Measurements from ENCODE around the gene CYFIP1. TPM values are rescaled to one million over a fixed set of nuclear protein-coding genes. Genes with fewer than 3 reads are reported as not detected.

The CYFIP1 gene
- total RNA-seq, 6 experiments from 2014 or later: 122 to 142 (median 131) TPM

- Mint-ChIP-seq H3K27ac (no peak overlapping the region), H3K4me3 (no peak overlapping the region), H3K27me3 (ENCODE audit: insufficient read depth) (no peaks in the 10 kb centered on the region; the same call in 1 of the 2 replicates), H3K4me1 (ENCODE audit: low read depth) (peaks cover 25% of the 10 kb centered on the region), H3K9me3 (no peaks in the 10 kb centered on the region), H3K36me3 (ENCODE audit: low read depth) (peaks cover 52% of the 10 kb centered on the region)
- TF ChIP-seq CTCF (IDR thresholded peaks at IDR 0.05): no peak
- no peak for DNase-seq
Measured at GRCh38 chr15:22874966-22875365, 105.2 kb downstream of the CYFIP1 start.

GRCh38 chr15:22874256-22874655 lies 105.9 kb downstream of the CYFIP1 start:
- Mint-ChIP-seq H3K9me3 (no peaks in the 10 kb centered on the region), H3K36me3 (ENCODE audit: low read depth) (peaks cover 55% of the 10 kb centered on the region), H3K4me3 (no peak overlapping the region), H3K4me1 (ENCODE audit: low read depth) (peaks cover 25% of the 10 kb centered on the region), H3K27me3 (ENCODE audit: insufficient read depth) (no peaks in the 10 kb centered on the region; the same call in 1 of the 2 replicates), H3K27ac (no peak overlapping the region)
- DNase-seq: no peak
- TF ChIP-seq CTCF (IDR thresholded peaks at IDR 0.05): no peak

GRCh38 chr15:22873841-22874240 lies 106.3 kb downstream of the CYFIP1 start:
- Mint-ChIP-seq H3K27ac (no peak overlapping the region), H3K4me1 (ENCODE audit: low read depth) (peaks cover 25% of the 10 kb centered on the region), H3K4me3 (no peak overlapping the region), H3K9me3 (no peaks in the 10 kb centered on the region), H3K36me3 (ENCODE audit: low read depth) (peaks cover 59% of the 10 kb centered on the region), H3K27me3 (ENCODE audit: insufficient read depth) (peaks cover 1% of the 10 kb centered on the region)
- no peak for TF ChIP-seq CTCF (IDR thresholded peaks at IDR 0.05)
- DNase-seq: no peak

GRCh38 chr15:22872936-22873701 lies 107.0 kb downstream of the CYFIP1 start:
- H3K27me3 Mint-ChIP-seq (ENCODE audit: insufficient read depth): peaks cover 1% of the 10 kb centered on the region
- H3K9me3 Mint-ChIP-seq: no peaks in the 10 kb centered on the region
- H3K36me3 Mint-ChIP-seq (ENCODE audit: low read depth): peaks cover 56% of the 10 kb centered on the region
- DNase-seq: peak; percentile 77
- H3K4me1 Mint-ChIP-seq (ENCODE audit: low read depth): peaks cover 25% of the 10 kb centered on the region
- no peak for TF ChIP-seq CTCF (IDR thresholded peaks at IDR 0.05)
- peak overlapping the region; percentile 57; the same call in 1 of the 2 replicates for H3K4me3 Mint-ChIP-seq
- peak overlapping the region; percentile 91 for H3K27ac Mint-ChIP-seq

- DNase-seq: no peak
- TF ChIP-seq CTCF (IDR thresholded peaks at IDR 0.05): no peak
- Mint-ChIP-seq H3K4me1 (ENCODE audit: low read depth) (peaks cover 25% of the 10 kb centered on the region), H3K27me3 (ENCODE audit: insufficient read depth) (peaks cover 1% of the 10 kb centered on the region), H3K27ac (peak overlapping the region; percentile 91), H3K9me3 (no peaks in the 10 kb centered on the region), H3K4me3 (no peak overlapping the region), H3K36me3 (ENCODE audit: low read depth) (peaks cover 53% of the 10 kb centered on the region)
Measured at GRCh38 chr15:22871481-22872086, 108.6 kb downstream of the CYFIP1 start.
